Erythroblast (primary cell): ENCODE results near the gene CSNK1G2.

Experiments used
- GATA1 ChIP-seq: IDR thresholded peaks from 2 replicates; pipeline ENCODE4 v1.6.1; 2011; ENCODE audit warnings: low read depth, mild to moderate bottlenecking, control low read depth, low read length, moderate library complexity
- POLR2A ChIP-seq: IDR thresholded peaks from 2 replicates; pipeline ENCODE4 v1.6.1; 2011; ENCODE audit warnings: mild to moderate bottlenecking, low read length

GRCh38 chr19:1924320-1924961 lies 16.5 kb upstream of the CSNK1G2 start:
- TF ChIP-seq POLR2A, result no peak
- TF ChIP-seq GATA1, result no peak
